GM19238 (cell line): ENCODE measurements around the gene FXYD5.

ENCODE experiments used
- DNase-seq: peaks from one replicate; pipeline ENCODE4 v3.0.0; 2011; ENCODE audit warnings: low spot score; ENCODE audit not compliant: insufficient read length

Gene FXYD5

GRCh38 chr19:35212241-35212640 lies 57.7 kb downstream of the FXYD5 start:
- DNase-seq: no peak

GRCh38 chr19:35213663-35214632 lies 59.4 kb downstream of the FXYD5 start:
- DNase-seq: peak; percentile 29

GRCh38 chr19:35214766-35215422 lies 60.4 kb downstream of the FXYD5 start:
- no peak for DNase-seq

DNA sequence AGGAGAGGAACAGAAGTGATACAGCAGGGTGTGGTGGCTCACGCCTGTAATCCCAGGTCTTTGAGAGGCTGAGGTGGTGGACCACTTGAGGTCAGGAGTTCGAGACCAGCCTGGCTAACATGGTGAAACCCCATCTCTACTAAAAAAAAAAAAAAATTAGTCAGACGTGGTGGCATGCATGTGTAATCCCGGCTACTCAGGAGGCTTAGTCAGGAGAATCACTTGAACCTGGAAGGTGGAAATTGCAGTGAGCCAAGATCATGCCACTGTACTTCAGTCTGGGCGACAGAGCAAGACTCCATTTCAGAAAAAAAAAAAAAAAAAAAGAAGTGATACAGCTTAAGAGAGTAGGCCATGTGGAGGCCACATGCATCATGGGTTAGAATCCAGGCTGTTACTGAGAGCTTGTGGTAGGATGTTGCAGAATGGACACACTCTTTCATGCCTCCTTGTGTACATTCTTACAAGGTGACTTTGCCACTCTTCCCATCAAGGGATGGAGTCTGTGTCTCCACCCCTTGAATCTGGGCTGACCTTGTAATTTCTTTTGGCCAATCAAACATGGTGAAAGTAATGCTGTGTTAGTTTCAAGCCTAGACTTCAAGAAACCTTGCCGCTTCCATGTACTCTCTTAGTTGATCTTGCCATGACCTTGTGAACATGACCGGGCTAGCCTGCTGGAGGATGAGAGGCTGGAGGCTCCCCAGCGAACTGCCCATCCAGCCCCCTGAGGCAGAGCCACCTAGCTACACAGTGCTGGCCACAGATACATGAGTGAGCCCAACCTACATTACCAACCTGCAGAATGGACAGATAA lies 61.7 kb downstream of the FXYD5 start:
- DNase-seq: no peak

GRCh38 chr19:35216833-35217648 lies 62.5 kb downstream of the FXYD5 start:
- no peak for DNase-seq

DNA sequence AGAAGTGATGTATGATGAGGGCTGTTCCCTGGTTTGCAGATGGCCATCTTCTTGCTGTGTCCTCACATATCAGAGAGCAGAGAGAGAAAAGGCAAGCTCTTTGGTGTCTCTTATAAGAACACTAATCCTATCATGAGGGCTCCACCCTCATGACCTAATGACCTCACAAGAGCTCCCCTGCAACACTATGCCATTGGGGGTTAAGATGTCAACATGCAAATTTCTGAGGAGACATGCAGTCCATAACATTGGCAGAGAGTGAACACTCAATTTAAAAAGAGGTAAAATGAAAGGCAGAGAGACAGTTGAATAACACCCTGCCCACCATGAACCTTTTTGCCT lies 63.1 kb downstream of the FXYD5 start:
- DNase-seq: no peak

GRCh38 chr19:35219008-35219407 lies 64.5 kb downstream of the FXYD5 start:
- DNase-seq: no peak
